A673 (cell line): Measurements from ENCODE around the gene VPS72. TPM values are rescaled to one million over a fixed set of nuclear protein-coding genes. Genes with fewer than 3 reads are reported as not detected.

Experiments
- BruUV-seq: library from RNA; stranded (reverse); fragments of 400-500 nt; replicated peaks from 2 replicates; lab custom pipeline; 2021; lab: Mats Ljungman, UMichigan
- CTCF ChIA-PET: fragments of 300-600 bp; sonication (Branson Sonifier 250); formaldehyde crosslinking; loops from one replicate; lab custom pipeline; 2022; ENCODE audit warnings: antibody characterized with exemption; lab: Charles Lee
- POLR2A ChIA-PET: fragments of 300-600 bp; sonication (Branson Sonifier 250); formaldehyde crosslinking; loops from one replicate; lab custom pipeline; 2022; ENCODE audit warnings: antibody characterized with exemption; ENCODE audit not compliant: low non-redundant PET; lab: Charles Lee
- DNase-seq: peaks from one replicate; pipeline ENCODE4 v3.0.0-alpha.2; 2015; ENCODE audit warnings: low spot score
- H3K27ac ChIP-seq: fragments of 200-600 bp; sonication (generic); 2 replicates; pipeline ENCODE4 v1.5.1; 2016; ENCODE audit warnings: mixed run types, low read depth, mild to moderate bottlenecking, mixed read lengths, antibody characterized with exemption, low read length; ENCODE audit not compliant: poor library complexity, severe bottlenecking
- H3K27me3 ChIP-seq: fragments of 200-600 bp; sonication (generic); replicated peaks from 2 replicates; pipeline ENCODE4 v1.6.1; 2017; ENCODE audit warnings: mixed run types, low read depth, mild to moderate bottlenecking, mixed read lengths, antibody characterized with exemption, low read length; ENCODE audit not compliant: insufficient read depth, poor library complexity
- H3K36me3 ChIP-seq: fragments of 200-600 bp; sonication (generic); 2 replicates; pipeline ENCODE4 v1.6.1; 2016; ENCODE audit warnings: mixed run types, mild to moderate bottlenecking, mixed read lengths, antibody characterized with exemption, low read length; ENCODE audit not compliant: insufficient read depth, poor library complexity, severe bottlenecking
- H3K4me1 ChIP-seq: fragments of 200-600 bp; sonication (generic); 2 replicates; pipeline ENCODE4 v1.6.1; 2017; ENCODE audit warnings: mixed run types, mild to moderate bottlenecking, mixed read lengths, antibody characterized with exemption, low read length; ENCODE audit not compliant: insufficient read depth, poor library complexity, severe bottlenecking
- H3K4me3 ChIP-seq: fragments of 200-600 bp; sonication (generic); 2 replicates; pipeline ENCODE4 v1.5.1; 2016; ENCODE audit warnings: low read depth, mixed run types, mild to moderate bottlenecking, mixed read lengths, low read length; ENCODE audit not compliant: poor library complexity, severe bottlenecking
- H3K9me3 ChIP-seq: fragments of 200-600 bp; sonication (generic); 2 replicates; pipeline ENCODE4 v1.6.1; 2016; ENCODE audit warnings: mixed run types, low read depth, mild to moderate bottlenecking, mixed read lengths, antibody characterized with exemption, low read length; ENCODE audit not compliant: poor library complexity, severe bottlenecking
- CTCF ChIP-seq: fragments of 300-800, 200-600 bp; sonication (generic); conservative IDR thresholded peaks from 2 replicates; pipeline ENCODE4 v1.5.1; 2017; ENCODE audit warnings: low read depth, mild to moderate bottlenecking, antibody characterized with exemption, low read length, moderate library complexity, mixed read lengths
- EZH2 ChIP-seq: fragments of 200-600 bp; sonication (generic); IDR thresholded peaks from 2 replicates; pipeline ENCODE4 v1.6.1; 2017; ENCODE audit warnings: borderline replicate concordance, low read depth, mild to moderate bottlenecking, mixed read lengths, antibody characterized with exemption, low read length; ENCODE audit not compliant: poor library complexity, severe bottlenecking
- intact Hi-C: fragments of 100-400 bp; cut with micrococcal nuclease; formaldehyde crosslinking; loops from one replicate; pipeline ENCODE4 v1.10.0; 2022; ENCODE audit not compliant: unreplicated experiment
- total RNA-seq: library from RNA; stranded (reverse); gene quantifications from 2 replicates; pipeline ENCODE4 v1.2.3, GENCODE V29; 2021

VPS72 gene
- total RNA-seq, 1 experiment from 2014 or later, result 113 TPM

- no peaks in the 10 kb centered on the region for H3K9me3 ChIP-seq
- no peak for TF ChIP-seq CTCF
- no peak for TF ChIP-seq EZH2
- no peak for DNase-seq
- H3K27me3 ChIP-seq, result no peaks in the 10 kb centered on the region
- no TSS peak for BruUV-seq
- H3K27ac ChIP-seq, result no peak overlapping the region
- POLR2A ChIA-PET, result no interaction called here
- intact Hi-C loops, result no loop called here
- H3K4me1 ChIP-seq, result peaks cover 9% of the 10 kb centered on the region
- CTCF ChIA-PET, result no interaction called here
- H3K36me3 ChIP-seq, result no peaks in the 10 kb centered on the region
- H3K4me3 ChIP-seq, result no peak overlapping the region
Observed at GRCh38 chr1:151144474-151145303, 45.3 kb downstream of the VPS72 start.

GRCh38 chr1:151143986-151144385 is 46.0 kb downstream of the VPS72 start:
- no peak for DNase-seq
- Histone ChIP-seq H3K4me1 (peaks cover 9% of the 10 kb centered on the region), H3K27ac (no peak overlapping the region), H3K27me3 (no peaks in the 10 kb centered on the region), H3K4me3 (no peak overlapping the region), H3K9me3 (no peaks in the 10 kb centered on the region), H3K36me3 (no peaks in the 10 kb centered on the region)
- TF ChIP-seq CTCF (no peak), EZH2 (no peak)
- intact Hi-C loops, result no loop called here
- CTCF ChIA-PET, result no interaction called here
- no TSS peak for BruUV-seq
- POLR2A ChIA-PET, result no interaction called here

- no peak overlapping the region for H3K27ac ChIP-seq
- intact Hi-C loops, result no loop called here
- no peak for DNase-seq
- H3K4me3 ChIP-seq, result no peak overlapping the region
- H3K36me3 ChIP-seq, result no peaks in the 10 kb centered on the region
- POLR2A ChIA-PET, result no interaction called here
- CTCF ChIA-PET, result interaction anchor here (0.5 kb wide), 1 partner anchor 168 kb away, joined by 3 read pairs; the partner anchor contains the start of gene CERS2
- H3K27me3 ChIP-seq, result no peaks in the 10 kb centered on the region
- no peaks in the 10 kb centered on the region for H3K9me3 ChIP-seq
- TF ChIP-seq CTCF (no peak), EZH2 (no peak)
- BruUV-seq, result no TSS peak
- H3K4me1 ChIP-seq, result peaks cover 9% of the 10 kb centered on the region
Observed at GRCh38 chr1:151143057-151143435, 47.0 kb downstream of the VPS72 start.
